Uterus (tissue), 2 donors: ENCODE results near the gene GJA8.
"Not testable (repeated sequence)": the region's sequence is repeated elsewhere in the genome, so short reads cannot be mapped to it uniquely, and the experiment has no call there.

Experiments used
- CTCF ChIP-seq, 4 experiments: fragments of 200-600 bp in 2 of 4; fragments of 450-650 bp in 2 of 4; sonication (generic) in 2 of 4; IDR thresholded peaks; one replicate each; pipeline ENCODE4 v1.5.1; 2016 to 2019; ENCODE audit warnings: antibody characterized with exemption in 4 of 4, mild to moderate bottlenecking in 2 of 4, moderate library complexity in 1 of 4
- POLR2A ChIP-seq, 2 donors: fragments of 450-650 bp; IDR thresholded peaks; one replicate each; pipeline ENCODE4 v1.6.1; 2016; ENCODE audit warnings: antibody characterized with exemption in 2 of 2, mild to moderate bottlenecking in 1 of 2, moderate library complexity in 1 of 2

DNA sequence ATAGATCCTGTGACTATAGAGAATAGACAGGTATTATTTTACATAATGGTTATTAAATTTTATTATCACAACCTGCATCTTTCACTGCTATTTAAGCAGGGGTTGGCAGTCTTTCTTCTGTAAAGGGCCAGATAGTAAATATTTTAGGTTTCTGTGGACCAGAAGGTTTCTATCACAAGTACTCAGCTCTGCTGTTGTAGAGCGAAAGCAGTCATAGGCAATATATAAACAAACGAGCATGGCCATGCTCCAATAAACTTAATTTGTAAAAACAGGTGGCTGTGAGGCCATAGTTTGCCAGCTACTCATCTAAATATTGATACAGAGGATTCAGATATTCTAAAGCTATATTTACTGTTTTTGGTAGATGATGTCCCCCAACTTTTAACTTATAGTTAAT lies 37.9 kb downstream of the GJA8 start:
- TF ChIP-seq CTCF, POLR2A (IDR thresholded peaks at IDR 0.05): not testable (repeated sequence)
